ENCODE results near the gene POTED.
"Not testable (repeated sequence)": the region's sequence is repeated elsewhere in the genome, so short reads cannot be mapped to it uniquely, and the experiment has no call there.

The POTED gene

DNA sequence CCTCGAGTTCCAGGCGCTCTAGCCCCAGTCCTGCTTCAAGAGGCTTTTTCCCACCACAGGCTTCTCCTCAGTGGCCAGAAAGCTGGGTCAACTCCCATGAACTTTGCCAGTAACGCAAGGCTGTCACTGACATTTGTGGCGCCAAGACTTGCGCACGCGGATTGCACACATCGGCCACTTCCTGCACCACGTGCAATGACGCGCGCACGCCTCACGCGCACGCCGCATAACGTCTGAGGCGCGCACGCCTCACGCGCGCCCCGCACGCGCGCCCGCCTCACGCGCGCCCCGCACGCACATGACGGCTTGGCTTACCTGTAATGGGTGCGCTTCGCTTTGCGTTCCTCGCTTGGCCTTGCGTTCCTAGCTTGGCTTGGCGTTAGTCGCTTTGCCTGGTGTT, at the start of gene POTED:
TSS of gene POTED (plus strand) at position 301 of the 400 bp plus-strand sequence. CDS start 452 bp downstream, outside the sequence.
- DNase-seq, result not testable (repeated sequence)

DNA sequence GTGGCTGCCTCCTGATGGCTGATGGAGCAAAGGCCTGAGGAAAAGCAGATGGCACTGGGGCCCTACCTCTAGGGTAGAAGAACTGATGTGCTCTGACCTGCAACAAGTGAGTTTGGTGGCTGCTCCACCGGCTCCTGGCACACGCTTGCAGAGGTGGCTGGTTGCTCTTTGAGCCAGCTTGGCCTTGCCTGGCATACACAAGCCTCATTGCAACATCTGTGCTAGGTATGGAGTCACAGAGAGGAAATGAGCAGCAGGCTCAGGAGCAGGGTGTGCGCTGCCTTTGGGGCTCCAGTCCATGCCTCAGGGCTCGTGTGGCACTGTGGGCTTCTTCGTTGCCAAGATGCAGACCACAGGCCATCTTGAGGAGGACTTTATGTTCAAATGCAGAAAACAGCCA, 40.5 kb downstream of the POTED start:
- DNase-seq, result not testable (repeated sequence)

DNA sequence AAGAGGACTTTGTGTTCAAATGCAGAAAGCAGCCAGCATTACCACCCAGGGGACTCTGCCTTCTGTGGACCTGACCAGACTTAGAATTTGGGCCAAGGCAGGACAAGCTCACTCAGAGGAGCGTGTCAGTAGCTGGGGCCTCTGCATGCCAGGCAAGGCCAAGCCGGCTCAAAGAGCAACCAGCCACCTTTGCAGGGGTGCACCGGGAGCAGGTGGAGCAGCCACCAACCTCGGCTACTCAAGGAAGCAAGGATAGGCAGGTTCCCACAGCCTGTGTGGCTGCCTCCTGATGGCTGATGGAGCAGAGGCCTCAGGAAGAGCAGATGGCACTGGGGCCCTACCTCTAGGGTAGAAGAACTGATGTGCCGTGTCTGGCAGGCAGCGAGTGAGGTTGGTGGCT, 42.2 kb downstream of the POTED start:
- not testable (repeated sequence) for DNase-seq
